Measurements from ENCODE around the gene FOXL1. TPM values are rescaled to one million over a fixed set of nuclear protein-coding genes. Genes with fewer than 3 reads are reported as not detected.

The FOXL1 gene
- total RNA-seq, 1 experiment from 2014 or later, result 0.13 TPM

- Histone ChIP-seq H3K4me3 (ENCODE audit: low read depth, low read length, poor library complexity, severe bottlenecking) (peak within 1 kb of the TSS; percentile 85), H3K9me3 (ENCODE audit: low read depth, low read length, poor library complexity, severe bottlenecking) (no peaks in the 10 kb centered on the region), H3K36me3 (ENCODE audit: insufficient read depth, low read length, poor library complexity, severe bottlenecking) (peaks cover 8% of the 10 kb centered on the region), H3K27me3 (replicated peaks; ENCODE audit: insufficient read depth, low read depth, low read length, poor library complexity) (no peaks in the 10 kb centered on the region), H3K4me1 (ENCODE audit: insufficient read depth, low read length, poor library complexity, severe bottlenecking) (peaks cover 6% of the 10 kb centered on the region), H3K27ac (ENCODE audit: low read depth, low read length, poor library complexity, severe bottlenecking) (peak within 1 kb of the TSS; percentile 91)
- intact Hi-C loops (cut with micrococcal nuclease; ENCODE audit: unreplicated experiment), result no loop called here
- TSS peak; percentile 96 for BruUV-seq (replicated peaks)
- CTCF ChIA-PET, result no interaction called here
- DNase-seq (ENCODE audit: low spot score), result peak; percentile 94
- POLR2A ChIA-PET (ENCODE audit: low non-redundant PET), result interaction anchor here (0.5 kb wide), 1 partner anchor 1223 kb away, joined by 3 read pairs; no protein-coding TSS in a partner anchor
- TF ChIP-seq CTCF (conservative IDR thresholded peaks at IDR 0.05; ENCODE audit: low read depth, low read length) (no peak), EZH2 (IDR thresholded peaks at IDR 0.05; ENCODE audit: borderline replicate concordance, low read depth, low read length, poor library complexity, severe bottlenecking) (no peak)
Observed at GRCh38 chr16:86554917-86555703, 23.2 kb upstream of the FOXL1 start, which contains the start of gene MTHFSD. MTHFSD (minus strand) TSS chr16:86555235; CDS start chr16:86555184, 51 bp downstream.

- ChIA-PET CTCF (no interaction called here), POLR2A (ENCODE audit: low non-redundant PET) (interaction anchor here (0.5 kb wide), 1 partner anchor 1224 kb away, joined by 3 read pairs; no protein-coding TSS in a partner anchor)
- DNase-seq (ENCODE audit: low spot score), result no peak
- H3K27ac ChIP-seq (ENCODE audit: low read depth, low read length, poor library complexity, severe bottlenecking), result peak overlapping the region; percentile 91
- intact Hi-C loops (cut with micrococcal nuclease; ENCODE audit: unreplicated experiment), result no loop called here
- H3K27me3 ChIP-seq (replicated peaks; ENCODE audit: insufficient read depth, low read depth, low read length, poor library complexity), result no peaks in the 10 kb centered on the region
- H3K4me3 ChIP-seq (ENCODE audit: low read depth, low read length, poor library complexity, severe bottlenecking), result peak overlapping the region; percentile 85
- TF ChIP-seq CTCF (conservative IDR thresholded peaks at IDR 0.05; ENCODE audit: low read depth, low read length), result no peak
- H3K36me3 ChIP-seq (ENCODE audit: insufficient read depth, low read length, poor library complexity, severe bottlenecking), result peaks cover 8% of the 10 kb centered on the region
- H3K9me3 ChIP-seq (ENCODE audit: low read depth, low read length, poor library complexity, severe bottlenecking), result no peaks in the 10 kb centered on the region
- H3K4me1 ChIP-seq (ENCODE audit: insufficient read depth, low read length, poor library complexity, severe bottlenecking), result peaks cover 6% of the 10 kb centered on the region
- BruUV-seq (replicated peaks), result no TSS peak
Observed at GRCh38 chr16:86555704-86556075, 22.7 kb upstream of the FOXL1 start.

- no peak overlapping the region for H3K27ac ChIP-seq (ENCODE audit: low read depth, low read length, poor library complexity, severe bottlenecking)
- intact Hi-C loops (cut with micrococcal nuclease; ENCODE audit: unreplicated experiment), result no loop called here
- ChIA-PET CTCF (no interaction called here), POLR2A (ENCODE audit: low non-redundant PET) (interaction anchor here (0.7 kb wide), 1 partner anchor 144 kb away, joined by 5 read pairs; no protein-coding TSS in a partner anchor)
- no peak for DNase-seq (ENCODE audit: low spot score)
- BruUV-seq (replicated peaks), result no TSS peak
- TF ChIP-seq CTCF (conservative IDR thresholded peaks at IDR 0.05; ENCODE audit: low read depth, low read length), result no peak
- no peak for TF ChIP-seq EZH2 (IDR thresholded peaks at IDR 0.05; ENCODE audit: borderline replicate concordance, low read depth, low read length, poor library complexity, severe bottlenecking)
- H3K4me3 ChIP-seq (ENCODE audit: low read depth, low read length, poor library complexity, severe bottlenecking), result no peak overlapping the region
- no peaks in the 10 kb centered on the region for H3K9me3 ChIP-seq (ENCODE audit: low read depth, low read length, poor library complexity, severe bottlenecking)
- H3K36me3 ChIP-seq (ENCODE audit: insufficient read depth, low read length, poor library complexity, severe bottlenecking), result peaks cover 3% of the 10 kb centered on the region
- H3K27me3 ChIP-seq (replicated peaks; ENCODE audit: insufficient read depth, low read depth, low read length, poor library complexity), result no peaks in the 10 kb centered on the region
- H3K4me1 ChIP-seq (ENCODE audit: insufficient read depth, low read length, poor library complexity, severe bottlenecking), result peaks cover 6% of the 10 kb centered on the region
Observed at GRCh38 chr16:86556576-86556975, 21.8 kb upstream of the FOXL1 start.
